Right lobe of liver (tissue), 6 donors: ENCODE results near the gene NDUFA7. TPM values are rescaled to one million over a fixed set of nuclear protein-coding genes. Genes with fewer than 3 reads are reported as not detected.
A peak's percentile ranks its signal among the peaks of the same experiment; 100 is the strongest.
"Not testable (repeated sequence)": the region's sequence is repeated elsewhere in the genome, so short reads cannot be mapped to it uniquely, and the experiment has no call there.

Experiments used
- ATAC-seq, 4 donors: fragments of 200-7000 bp; cut with Tn5 transposase; one replicate each; pipeline ENCODE4 v1.9.1; 2020; ENCODE audit warnings: mild to moderate bottlenecking in 4 of 4, moderate library complexity in 4 of 4
- DNase-seq, 3 donors: peaks; one replicate each; pipeline ENCODE4 v3.0.0-alpha.2; 2020
- H3K27ac ChIP-seq, 3 donors: fragments of 200-600 bp; one replicate each; pipeline ENCODE4 v1.8.0; 2022
- H3K27me3 ChIP-seq, 2 donors: fragments of 200-600 bp; one replicate each; pipeline ENCODE4 v1.8.0; 2022
- H3K36me3 ChIP-seq, 4 donors: fragments of 200-600 bp; sonication (generic) in 1 of 4; one replicate each; pipeline versions ENCODE4 v1.5.1 to v1.8.0; 2017 to 2022; ENCODE audit warnings: control low read depth in 1 of 4
- H3K4me1 ChIP-seq, 4 donors: fragments of 200-600 bp; sonication (generic) in 1 of 4; one replicate each; pipeline versions ENCODE4 v1.5.1 to v1.8.0; 2017 to 2022; ENCODE audit warnings: control low read depth in 1 of 4
- H3K4me3 ChIP-seq, 3 donors: fragments of 200-600 bp; one replicate each; pipeline ENCODE4 v1.8.0; 2022
- H3K9me3 ChIP-seq, 4 donors: fragments of 200-600 bp; sonication (generic) in 1 of 4; one replicate each; pipeline versions ENCODE4 v1.5.1 to v1.8.0; 2017 to 2022; ENCODE audit warnings: control low read depth in 1 of 4
- POLR2A ChIP-seq: fragments of 450-650 bp; IDR thresholded peaks from one replicate; pipeline ENCODE4 v1.6.1; 2017; ENCODE audit warnings: antibody characterized with exemption, mild to moderate bottlenecking
- WGBS: methylation state at CpG from one replicate; pipeline ENCODE4 v1.1.6; 2018; ENCODE audit warnings: low coverage, low lambda C conversion rate; ENCODE audit not compliant: insufficient coverage; ENCODE audit errors: missing lambda C conversion rate; 5-methylcytosine and 5-hydroxymethylcytosine counted together
- intact Hi-C, 2 donors: fragments of 100-400 bp; cut with DNase I; formaldehyde crosslinking; loops; one replicate each; pipeline versions ENCODE4 v1.11.2 to v1.14.1; 2022
- total RNA-seq, 6 experiments: library from RNA; depleted of rRNA in 2 of 6; stranded (reverse); fragments of >200 nt in 2 of 6; fragmentation: NEBNext Ultra II Directional in 3 of 6; extraction: Animal tissue kit (Norgen Biotek cat#: 25700) in 3 of 6; gene quantifications; one replicate each; pipeline versions ENCODE4 v1.1.0 to v1.2.4, GENCODE V29; 2016 to 2023
- TF ChIP-seq, protein P1 (sequence below), 4 donors: fragments of 200-600 bp in 3 of 4; fragments of 450-650 bp in 1 of 4; IDR thresholded peaks; one replicate each; pipeline versions ENCODE4 v1.5.1 to v1.8.0; 2016 to 2022; ENCODE audit warnings: antibody characterized with exemption in 4 of 4, mild to moderate bottlenecking in 2 of 4
- donor health status: DM: no; HTN: yes; CAD: no.
- donor health status: DM: no; HTN: no; CAD: no.
- donor health status: DM: no; HTN: no; CAD: no.
- donor health status: DM: no; HTN: yes; CAD: no.
- donor health status: DM: no; HTN: yes; CAD: no.

The NDUFA7 gene
- total RNA-seq, 6 experiments from 2014 or later = 20.8 to 60.5 (median 25.9) TPM

DNA sequence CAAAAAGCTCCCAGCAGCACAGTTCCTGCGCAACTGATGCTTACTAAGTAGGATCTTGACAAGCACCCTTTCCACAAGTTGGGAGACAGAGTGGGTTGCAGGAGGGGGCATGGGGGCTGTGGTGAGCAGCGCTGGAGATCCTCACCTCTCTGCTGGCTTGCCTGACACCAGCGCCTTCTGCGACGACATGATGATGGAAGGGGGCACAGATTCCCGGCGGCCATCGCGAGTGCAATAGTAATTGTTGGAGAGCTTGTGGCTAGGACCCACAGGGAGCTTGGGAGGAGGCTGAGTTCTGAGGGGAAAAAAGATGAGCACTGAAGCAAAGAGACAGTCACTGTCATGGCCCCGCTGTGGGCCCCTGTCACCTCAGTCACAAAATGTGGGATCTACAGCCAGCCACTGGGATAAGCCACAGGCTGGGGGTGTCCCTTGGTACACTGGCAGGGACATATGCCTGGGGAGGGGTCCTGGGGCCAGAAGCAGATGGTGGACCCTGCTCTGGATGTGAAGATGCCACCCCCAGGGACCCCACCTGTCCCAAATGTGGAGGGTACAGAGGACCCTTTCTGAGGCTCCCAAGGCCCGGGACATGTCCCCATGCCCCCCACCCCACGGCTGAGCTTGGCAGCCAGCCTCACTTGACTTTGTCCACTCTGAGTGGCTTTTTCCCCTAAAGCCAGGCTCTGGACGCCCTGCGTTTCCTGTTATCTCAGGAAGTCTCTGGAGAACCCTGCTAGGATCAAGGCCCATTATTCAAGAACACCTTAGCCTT, 4.6 kb downstream of the NDUFA7 start:
- Histone ChIP-seq H3K4me3 (no peak overlapping the region), H3K27ac (no peak overlapping the region), H3K9me3 (no peaks in the 10 kb centered on the region), H3K27me3 (no peaks in the 10 kb centered on the region), H3K36me3 (peaks cover 0 to 17% (median 10%) of the 10 kb centered on the region in 4 donors), H3K4me1 (peaks cover 0 to 15% (median 0%) of the 10 kb centered on the region in 4 donors)
- 87% methylated on average over 5 of the region's 14 CpGs for WGBS
- intact Hi-C loops = no loop called here
- TF ChIP-seq POLR2A = no peak
- TF ChIP-seq, protein P1, sequence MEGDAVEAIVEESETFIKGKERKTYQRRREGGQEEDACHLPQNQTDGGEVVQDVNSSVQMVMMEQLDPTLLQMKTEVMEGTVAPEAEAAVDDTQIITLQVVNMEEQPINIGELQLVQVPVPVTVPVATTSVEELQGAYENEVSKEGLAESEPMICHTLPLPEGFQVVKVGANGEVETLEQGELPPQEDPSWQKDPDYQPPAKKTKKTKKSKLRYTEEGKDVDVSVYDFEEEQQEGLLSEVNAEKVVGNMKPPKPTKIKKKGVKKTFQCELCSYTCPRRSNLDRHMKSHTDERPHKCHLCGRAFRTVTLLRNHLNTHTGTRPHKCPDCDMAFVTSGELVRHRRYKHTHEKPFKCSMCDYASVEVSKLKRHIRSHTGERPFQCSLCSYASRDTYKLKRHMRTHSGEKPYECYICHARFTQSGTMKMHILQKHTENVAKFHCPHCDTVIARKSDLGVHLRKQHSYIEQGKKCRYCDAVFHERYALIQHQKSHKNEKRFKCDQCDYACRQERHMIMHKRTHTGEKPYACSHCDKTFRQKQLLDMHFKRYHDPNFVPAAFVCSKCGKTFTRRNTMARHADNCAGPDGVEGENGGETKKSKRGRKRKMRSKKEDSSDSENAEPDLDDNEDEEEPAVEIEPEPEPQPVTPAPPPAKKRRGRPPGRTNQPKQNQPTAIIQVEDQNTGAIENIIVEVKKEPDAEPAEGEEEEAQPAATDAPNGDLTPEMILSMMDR (IDR thresholded peaks at IDR 0.05) = no peak
- DNase-seq = no peak
- ATAC-seq = no peak

DNA sequence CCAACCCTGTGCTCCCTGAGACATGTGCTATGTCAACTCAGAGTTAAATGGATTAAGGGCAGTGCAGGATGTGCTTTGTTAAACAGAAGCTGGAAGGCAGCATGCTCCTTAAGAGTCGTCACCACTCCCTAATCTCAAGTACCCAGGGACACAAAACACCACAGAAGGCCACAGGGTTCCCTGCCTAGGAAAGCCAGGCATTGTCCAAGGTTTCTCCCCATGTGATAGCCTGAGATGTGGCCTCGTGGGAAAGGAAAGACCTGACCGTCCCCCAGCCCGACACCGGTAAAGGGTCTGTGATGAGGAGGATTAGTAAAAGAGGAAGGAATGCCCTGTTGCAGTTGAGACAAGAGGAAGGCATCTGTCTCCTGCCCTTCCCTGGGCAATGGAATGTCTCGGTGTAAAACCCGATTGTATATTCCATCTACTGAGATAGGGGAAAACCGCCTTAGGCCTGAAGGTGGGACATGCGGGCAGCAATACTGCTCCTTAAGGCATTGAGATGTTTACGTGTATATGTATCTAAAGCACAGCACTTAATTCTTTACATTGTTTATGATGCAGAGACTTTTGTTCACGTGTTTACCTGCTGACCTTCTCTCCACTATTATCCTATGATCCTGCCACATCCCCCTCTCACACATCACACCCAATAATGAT, 6.1 kb downstream of the NDUFA7 start:
- H3K9me3 ChIP-seq, H3K27me3 ChIP-seq, H3K27ac ChIP-seq, intact Hi-C loops, DNase-seq, H3K4me3 ChIP-seq, ATAC-seq: not testable (repeated sequence)
- peaks cover 0 to 12% (median 0%) of the 10 kb centered on the region in 4 donors for H3K4me1 ChIP-seq
- 77% methylated on average over 7 of the region's 11 CpGs for WGBS
- peaks cover 0 to 27% (median 15%) of the 10 kb centered on the region in 4 donors for H3K36me3 ChIP-seq

DNA sequence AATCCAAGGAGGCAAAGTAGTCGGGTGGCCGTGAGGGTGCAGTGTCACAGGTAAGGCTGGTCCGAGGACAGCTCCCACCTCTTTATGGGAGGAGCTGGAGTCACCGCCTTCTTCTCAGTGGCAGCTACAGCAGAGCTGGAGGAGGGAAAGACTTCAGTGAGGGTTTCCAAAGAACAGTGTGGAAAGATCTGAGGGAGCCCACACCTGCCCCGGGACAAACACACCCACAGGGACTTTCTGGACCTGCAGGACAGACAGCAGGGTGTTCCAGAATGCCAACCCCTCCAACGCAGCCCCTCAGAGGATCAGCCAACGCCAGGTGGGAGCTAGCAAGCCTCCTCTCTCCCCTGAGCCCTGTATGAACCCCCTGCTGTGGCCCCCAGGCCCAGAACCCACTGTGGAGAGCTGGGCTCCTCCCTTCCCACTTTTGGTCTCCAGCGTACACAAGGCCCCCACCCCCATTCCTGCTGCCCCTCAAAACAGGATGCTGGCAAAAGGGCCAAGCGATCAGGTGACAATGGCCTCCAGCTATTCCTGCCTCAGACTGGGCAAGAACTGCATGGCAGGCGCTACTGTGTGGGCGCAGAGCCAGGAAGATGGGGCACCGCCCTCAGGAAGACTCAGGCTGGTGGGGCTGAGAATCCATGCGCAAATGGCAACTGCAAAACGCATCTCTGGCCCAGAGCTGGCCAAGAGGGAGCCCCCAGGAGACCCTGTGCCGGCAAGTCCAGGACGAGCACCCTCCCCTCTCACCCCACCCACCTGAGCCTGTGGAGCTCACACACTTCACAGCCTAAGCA, 9.5 kb downstream of the NDUFA7 start:
- H3K4me1 ChIP-seq = peaks cover 0 to 22% (median 9%) of the 10 kb centered on the region in 4 donors
- ATAC-seq (no peak), DNase-seq (peak; percentile 32 to 58 (median 51))
- no peak for TF ChIP-seq POLR2A
- TF ChIP-seq, protein P1 (IDR thresholded peaks at IDR 0.05) = no peak
- WGBS = 63% methylated on average over 3 of the region's 16 CpGs
- intact Hi-C loops = no loop called here
- no peaks in the 10 kb centered on the region for H3K27me3 ChIP-seq
- no peaks in the 10 kb centered on the region for H3K9me3 ChIP-seq
- H3K36me3 ChIP-seq = peaks cover 0 to 28% (median 15%) of the 10 kb centered on the region in 4 donors
- no peak overlapping the region for H3K27ac ChIP-seq
- H3K4me3 ChIP-seq = no peak overlapping the region

DNA sequence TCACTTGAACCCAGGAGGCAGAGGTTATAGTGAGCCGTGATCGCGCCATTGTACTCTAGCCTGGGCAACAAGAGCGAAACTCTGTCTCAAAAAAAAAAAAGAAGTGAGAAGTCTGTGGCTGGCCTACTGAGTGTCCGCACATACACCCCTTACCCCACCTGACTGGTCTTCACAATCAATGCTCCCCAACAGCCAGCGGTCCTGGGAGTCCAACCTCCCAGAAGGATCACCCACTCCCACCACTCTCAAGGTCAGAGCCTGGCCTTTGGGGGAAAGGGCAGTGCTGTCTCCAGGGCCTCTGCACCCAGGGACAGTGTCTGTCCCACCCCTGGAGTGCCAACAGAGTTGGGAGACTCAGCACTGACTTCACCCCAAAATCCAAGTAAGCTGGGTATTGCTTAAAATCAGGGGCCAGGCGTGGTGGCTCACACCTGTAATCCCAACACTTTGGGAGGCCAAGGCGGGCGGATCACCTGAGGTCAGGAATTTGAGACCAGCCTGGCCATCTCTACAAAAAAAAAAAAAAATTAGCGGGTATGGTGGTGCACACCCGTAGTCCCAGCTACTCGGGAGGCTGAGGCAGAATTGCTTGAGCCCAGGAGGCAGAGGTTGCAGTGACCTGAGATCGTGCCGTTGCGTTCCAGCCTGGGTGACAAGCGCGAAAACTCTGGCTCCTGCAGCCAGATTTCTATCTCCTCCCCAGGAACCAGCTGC, 10.7 kb downstream of the NDUFA7 start:
- TF ChIP-seq, protein P1 (IDR thresholded peaks at IDR 0.05) = no peak
- no peak for TF ChIP-seq POLR2A
- Histone ChIP-seq H3K27me3 (no peaks in the 10 kb centered on the region), H3K36me3 (peaks cover 0 to 26% (median 10%) of the 10 kb centered on the region in 4 donors), H3K27ac (no peak overlapping the region), H3K4me1 (peaks cover 0 to 30% (median 12%) of the 10 kb centered on the region in 4 donors), H3K4me3 (no peak overlapping the region), H3K9me3 (no peaks in the 10 kb centered on the region)
- no peak for ATAC-seq
- whole genome bisulfite sequencing = 86% methylated on average over 4 of the region's 17 CpGs
- peak in 2 of 3 donors; percentile 15 to 33 for DNase-seq
- intact Hi-C loops = no loop called here
